ENCODE results near the gene CLMP.
"Not testable (repeated sequence)": the region's sequence is repeated elsewhere in the genome, so short reads cannot be mapped to it uniquely, and the experiment has no call there.

Gene CLMP

DNA sequence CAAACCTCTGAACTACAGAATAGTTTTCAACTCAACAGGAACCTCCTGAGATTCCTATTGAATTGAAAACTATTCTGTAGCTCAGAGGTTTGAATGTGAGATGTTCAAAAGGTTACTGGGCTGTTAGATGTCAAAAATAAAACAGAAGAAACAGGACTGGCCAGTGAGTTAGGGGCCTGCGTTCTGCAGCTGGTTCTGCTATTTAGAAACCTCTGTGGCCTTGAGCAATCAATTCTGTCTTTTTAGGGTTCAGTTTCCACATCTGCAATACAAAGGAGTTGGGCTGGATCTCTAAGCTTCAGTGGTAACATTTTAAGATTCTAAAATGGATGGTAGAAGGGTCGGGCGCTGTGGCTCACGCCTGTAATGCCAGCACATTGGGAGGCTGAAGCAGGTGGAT is 55.8 kb downstream of the CLMP start:
- in situ Hi-C loops (cut with MboI; ENCODE audit: low sequenced_read_pairs), result no loop called here

DNA sequence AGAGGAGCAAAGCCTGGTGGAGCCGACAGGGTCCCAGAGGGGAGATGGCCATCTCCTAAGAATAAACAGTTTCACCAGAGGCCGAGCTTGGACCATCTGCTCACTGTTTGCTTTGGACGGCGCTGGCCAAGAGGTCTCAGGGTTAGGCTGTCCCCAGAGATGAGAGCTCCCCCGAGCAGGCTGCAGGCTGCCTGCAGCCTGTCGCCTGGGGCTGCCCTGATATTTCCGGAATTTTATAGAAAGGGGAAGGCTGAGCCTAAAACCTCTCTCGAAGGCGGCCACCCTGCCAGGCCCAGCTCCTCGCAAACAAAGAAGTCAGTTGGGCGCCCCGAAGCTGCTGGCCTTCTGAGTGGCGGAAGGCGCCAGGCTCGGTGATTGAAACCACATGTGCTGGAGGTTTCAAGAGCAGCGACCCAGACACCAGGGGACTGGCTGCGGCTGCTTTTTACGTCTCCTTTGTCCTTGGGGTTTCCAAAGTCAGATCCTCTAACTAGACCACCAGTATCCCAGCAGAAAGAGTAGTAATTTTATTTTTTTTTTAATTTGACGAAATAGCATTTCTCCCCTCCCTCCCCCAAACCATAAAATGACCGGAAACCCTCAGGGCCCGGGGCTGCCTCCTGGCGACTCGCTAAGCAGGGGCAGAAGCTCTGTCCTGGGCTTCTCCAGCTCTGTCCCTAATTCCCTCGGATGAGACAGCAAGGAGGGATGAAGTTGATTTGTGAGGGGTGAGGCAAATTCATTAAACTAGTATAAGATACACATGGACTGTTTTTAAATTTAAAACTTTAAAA is 57.4 kb downstream of the CLMP start:
- in situ Hi-C loops (cut with MboI; ENCODE audit: low sequenced_read_pairs), result no loop called here

DNA sequence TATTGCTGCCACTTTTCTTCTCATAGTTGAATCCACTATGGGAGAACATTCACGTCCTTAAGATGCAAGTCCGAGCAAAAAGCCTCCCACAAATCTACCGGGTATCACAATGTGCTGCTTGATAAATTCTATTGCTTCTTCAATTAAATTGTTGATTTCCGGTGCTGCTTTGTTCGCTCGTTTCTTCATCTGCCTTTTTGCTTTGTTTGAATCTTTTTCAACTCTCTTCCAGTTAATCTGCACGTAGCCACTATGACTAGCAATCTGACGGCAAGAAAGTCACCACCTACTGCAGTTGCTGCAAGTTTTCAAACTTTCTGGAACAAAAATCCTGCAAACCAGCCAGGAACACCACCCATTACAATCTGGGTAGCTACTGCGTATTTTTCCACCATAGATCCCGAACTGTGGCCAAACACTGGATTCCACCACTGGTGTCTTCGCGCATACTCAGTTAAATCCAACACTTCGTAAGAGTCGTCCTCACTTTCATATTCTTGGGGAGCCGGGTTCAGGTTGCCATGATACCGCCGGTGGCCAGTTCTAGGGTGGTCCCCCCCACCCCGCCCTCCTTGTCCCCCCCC is 59.1 kb downstream of the CLMP start:
- in situ Hi-C loops (cut with MboI; ENCODE audit: low sequenced_read_pairs), result no loop called here

DNA sequence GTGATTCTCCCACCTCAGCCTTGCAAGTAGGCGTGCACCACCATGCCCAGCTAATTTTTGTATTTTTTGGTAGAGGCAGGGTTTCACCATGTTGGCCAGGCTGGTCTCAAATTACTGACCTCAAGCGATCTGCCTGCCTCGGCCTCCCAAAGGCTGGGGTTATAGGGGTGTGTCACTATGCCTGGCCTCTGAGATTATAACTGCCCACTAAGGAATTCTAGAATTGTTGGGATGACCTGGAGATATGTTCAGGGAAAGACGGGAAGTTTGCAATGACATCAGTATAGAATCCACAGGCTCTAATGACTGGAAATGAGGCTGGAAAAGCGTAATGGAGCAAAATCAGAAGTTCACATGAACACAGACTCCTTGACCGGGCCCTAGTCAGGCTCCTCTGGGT is 62.2 kb downstream of the CLMP start:
- in situ Hi-C loops (cut with MboI; ENCODE audit: low sequenced_read_pairs), result no loop called here

DNA sequence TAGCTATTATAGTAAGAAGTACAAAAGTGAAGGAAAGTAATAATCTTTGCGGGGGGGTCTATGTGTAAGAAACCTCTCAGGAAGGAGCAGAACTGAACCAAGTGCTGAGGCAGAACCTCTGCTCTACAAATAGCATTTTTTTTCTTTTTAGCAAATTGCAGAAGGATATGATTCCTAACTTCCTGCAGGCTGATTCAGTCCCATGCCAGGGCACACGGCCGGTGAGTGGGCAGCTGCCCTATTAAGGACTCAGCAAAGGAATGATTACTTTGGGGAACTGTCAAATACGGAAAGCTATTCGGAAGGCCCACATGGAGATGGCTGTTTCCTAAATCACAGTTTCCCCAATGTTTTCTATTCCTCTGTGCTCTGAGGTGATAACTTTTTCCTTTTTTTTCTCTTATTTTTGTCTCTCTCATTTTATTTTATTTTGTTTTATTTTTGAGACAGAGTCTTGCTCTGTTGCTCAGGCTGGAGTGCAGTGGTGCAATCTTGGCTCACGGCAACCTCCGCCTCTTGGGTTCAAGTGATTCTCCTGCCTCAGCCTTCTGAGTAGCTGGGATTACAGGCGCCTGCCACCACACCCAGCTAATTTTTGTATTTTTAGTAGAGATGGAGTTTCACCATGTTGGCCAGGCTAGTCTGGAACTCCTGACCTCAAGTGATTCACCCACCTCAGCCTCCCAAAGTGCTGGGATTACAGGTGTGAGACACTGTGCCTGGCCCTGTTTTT is 62.8 kb downstream of the CLMP start:
- in situ Hi-C loops (cut with MboI; ENCODE audit: low sequenced_read_pairs), result not testable (repeated sequence)

DNA sequence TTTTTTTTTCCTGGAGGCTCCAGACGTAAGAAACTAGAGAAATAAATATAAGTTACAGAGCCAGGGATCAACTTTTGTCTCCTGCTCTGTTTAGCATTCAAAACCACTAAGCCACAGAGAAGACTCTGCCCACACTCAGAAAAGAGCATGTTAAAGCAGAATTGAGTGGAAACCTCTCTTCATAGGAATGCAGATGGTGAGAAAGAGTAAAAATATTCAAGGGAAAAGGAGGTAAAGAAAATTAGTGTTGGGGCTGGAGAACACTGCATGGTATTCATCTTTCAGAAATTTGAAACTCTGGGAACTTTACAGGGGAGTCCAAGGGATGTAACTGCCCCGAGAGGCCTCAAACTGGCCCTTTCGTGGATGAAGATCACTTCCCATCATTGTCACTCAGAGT is 65.1 kb downstream of the CLMP start:
- in situ Hi-C loops (cut with MboI; ENCODE audit: low sequenced_read_pairs), result no loop called here

DNA sequence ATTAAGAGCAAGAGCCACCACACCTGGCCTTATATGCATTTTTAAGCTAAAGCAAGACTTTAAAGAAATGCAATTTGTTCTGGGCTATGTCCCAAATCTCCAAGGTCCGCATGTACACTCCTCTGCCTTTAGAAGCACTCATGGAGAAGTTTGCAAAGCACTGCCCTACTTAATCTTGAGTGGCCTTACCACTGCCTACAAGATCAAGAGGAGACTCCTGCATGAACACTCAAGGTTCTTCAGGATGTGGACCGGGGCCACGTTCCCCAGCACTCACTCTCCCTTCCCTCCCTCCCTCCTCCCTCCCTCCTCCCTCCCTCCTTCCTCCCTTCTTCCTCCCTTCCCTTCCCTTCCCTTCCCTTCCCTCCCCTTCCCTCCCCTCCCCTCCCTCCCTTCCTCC is 69.9 kb downstream of the CLMP start:
- in situ Hi-C loops (cut with MboI; ENCODE audit: low sequenced_read_pairs), result no loop called here

DNA sequence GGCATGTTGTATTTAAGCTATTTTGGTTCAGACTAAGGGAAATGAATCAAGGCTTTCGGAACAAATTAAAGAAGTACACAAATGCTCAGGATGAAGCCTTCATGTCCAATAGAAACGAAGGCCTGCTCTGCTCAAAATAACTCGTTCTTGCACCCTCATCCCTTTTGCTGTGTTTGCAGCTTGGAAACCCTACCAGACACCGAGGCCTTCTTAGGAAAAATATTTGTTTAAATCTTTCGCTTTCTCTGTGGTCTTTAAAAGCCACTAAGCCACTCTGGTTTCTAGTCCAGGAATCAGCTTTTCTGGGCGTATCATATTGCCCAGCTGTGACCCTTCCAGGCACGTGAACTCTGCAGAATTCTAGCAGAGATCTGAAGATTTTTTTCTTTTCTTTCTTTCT is 72.2 kb downstream of the CLMP start:
- in situ Hi-C loops (cut with MboI; ENCODE audit: low sequenced_read_pairs), result no loop called here

DNA sequence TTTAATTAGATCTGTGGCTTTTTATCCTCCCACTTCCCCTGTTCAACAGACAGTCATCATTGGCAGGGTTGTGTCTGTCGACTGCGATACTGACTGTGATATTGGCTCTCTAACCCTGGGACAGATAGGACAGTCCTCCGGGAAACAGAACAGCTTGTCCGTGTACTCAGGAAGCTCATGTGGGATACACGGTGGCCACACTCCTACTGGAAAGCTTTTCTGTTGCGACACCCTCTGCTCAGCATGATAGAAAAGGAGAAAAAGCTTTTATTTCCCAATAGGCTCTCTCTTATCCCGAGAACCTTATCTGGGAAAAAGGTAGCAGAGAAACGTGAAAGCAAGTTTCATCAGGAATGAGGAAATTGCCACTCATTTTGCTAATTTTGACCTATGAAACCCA is 72.7 kb downstream of the CLMP start:
- in situ Hi-C loops (cut with MboI; ENCODE audit: low sequenced_read_pairs), result no loop called here

DNA sequence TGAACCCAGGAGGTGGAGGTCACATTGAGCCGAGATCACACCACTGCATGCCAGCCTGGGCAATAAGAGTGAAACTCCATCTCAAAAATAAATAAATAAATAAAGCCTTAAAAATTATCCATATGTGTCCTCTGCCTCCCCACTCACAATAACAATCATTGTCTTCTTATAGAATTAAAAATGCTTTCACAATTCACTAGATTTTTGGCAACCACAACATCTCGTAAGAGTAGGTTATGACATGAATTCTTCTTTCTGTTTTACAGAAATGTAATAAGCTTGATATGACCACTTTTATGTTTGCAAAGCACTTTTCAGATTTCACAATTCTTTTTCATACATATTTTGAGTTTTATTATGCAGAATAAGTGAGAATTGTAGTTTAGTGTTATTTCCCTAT is 78.6 kb downstream of the CLMP start:
- in situ Hi-C loops (cut with MboI; ENCODE audit: low sequenced_read_pairs), result no loop called here

DNA sequence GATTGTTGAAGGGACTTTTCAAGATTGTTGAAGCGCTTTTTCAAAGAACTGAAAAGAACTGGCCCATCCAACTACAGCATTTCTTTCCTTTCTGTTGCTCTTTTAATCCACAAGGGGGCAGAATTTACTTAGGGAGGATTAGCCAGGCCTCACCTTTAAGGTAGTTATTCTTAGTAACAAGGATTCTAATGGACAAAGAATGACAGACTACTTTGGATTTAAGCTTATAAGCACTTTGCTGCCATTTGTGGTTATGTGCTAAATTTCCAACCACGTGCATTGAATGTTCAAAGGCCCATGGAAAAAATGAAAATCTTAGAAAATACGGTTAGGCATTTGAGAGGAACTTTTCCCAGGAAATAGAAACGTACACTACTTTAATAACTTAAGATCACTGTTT is 83.6 kb downstream of the CLMP start:
- in situ Hi-C loops (cut with MboI; ENCODE audit: low sequenced_read_pairs), result no loop called here

DNA sequence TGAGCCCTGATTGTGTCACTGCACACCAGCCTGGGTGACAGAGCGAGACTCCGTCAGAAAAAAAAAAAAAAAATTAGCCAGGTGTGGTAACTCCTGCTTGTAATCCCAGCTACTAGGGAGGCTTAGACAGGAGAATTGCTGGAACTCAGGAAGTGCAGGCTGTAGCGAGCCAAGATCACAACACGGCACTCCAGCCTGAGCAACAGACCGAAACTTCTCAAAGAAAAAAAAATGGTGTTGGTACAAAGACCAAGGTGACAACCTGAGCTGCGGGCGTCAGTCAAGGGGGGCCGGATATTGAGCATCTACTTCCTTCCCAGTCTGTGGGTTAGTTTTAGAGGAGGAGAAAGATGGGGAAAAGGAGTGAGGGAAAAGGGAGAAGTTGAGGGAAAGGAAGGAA is 84.7 kb downstream of the CLMP start:
- in situ Hi-C loops (cut with MboI; ENCODE audit: low sequenced_read_pairs), result no loop called here

DNA sequence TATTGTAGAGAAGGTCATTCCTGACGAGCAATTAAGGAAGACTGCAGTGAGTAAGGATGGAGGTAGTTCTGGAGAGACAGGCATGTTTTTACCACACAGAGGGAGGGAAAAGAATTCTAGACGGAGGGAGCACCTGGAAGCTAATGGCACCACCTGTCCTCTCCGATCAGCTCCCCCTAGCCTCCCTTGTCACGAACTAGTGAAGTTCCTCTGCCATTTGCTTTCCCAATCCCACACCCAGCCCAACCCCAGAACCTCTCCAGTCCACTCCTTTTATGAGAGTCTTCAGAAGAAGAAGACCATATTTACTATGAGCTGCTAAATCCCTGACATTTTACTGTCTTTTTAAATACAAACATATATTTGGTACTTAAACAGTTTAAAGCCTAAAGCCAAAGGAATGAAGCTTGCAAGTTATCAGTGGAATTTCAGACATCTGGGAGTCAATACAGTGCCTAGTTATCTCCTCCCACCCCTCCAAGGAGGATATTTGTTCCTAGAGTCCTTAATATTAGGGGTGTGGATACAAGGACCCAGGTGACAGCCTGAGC is 87.0 kb downstream of the CLMP start:
- in situ Hi-C loops (cut with MboI; ENCODE audit: low sequenced_read_pairs), result no loop called here

DNA sequence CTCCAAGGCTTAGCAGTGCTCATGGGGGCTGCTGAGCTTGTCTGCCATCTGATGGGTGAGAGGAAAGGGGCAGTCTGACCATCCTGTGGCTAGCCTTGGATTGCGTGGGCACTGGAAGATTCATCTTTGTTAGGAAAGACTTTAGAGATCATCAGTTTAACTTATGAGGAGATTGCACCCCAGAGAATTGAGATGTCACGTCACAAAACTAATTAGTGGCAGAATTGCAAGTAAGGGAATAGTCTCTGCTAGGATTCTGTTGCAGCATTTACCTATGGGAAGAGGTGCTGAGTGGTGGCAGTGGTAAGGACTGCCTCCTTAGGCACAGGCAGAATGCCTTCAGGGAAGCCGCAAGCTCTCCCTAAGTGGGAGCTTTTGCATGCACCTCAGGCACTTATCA is 90.4 kb downstream of the CLMP start:
- in situ Hi-C loops (cut with MboI; ENCODE audit: low sequenced_read_pairs), result no loop called here

DNA sequence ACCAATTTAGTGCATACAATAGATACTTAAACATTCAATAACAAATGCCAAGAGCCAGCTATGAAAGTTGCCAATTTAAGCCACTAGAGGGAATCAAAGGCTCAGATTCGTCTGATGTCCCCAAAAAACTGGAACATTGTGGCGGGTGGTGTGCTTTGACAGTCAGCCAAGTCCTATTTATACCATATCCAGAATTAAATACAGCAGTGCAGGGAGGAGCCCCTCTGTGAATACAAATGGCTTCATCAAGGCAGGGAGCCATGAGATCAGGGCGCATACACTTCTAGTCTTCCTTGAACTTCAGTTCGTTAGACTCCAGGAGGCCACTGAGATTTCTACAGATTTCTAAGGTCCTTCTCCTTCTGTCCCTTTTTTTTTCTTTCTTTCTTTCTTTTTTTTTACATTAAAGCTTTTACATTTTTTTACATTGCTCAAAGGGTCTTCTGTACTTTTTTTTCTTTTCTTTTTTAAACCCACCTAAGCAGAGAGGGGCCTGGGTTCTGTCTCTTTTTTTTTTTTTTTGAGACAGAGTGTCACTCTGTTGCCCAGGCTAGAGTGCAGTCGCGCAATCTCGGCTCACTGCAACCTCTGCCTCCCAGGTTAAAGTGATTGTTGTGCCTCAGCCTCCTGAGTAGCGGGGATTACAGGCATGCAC is 91.6 kb downstream of the CLMP start:
- in situ Hi-C loops (cut with MboI; ENCODE audit: low sequenced_read_pairs), result no loop called here

DNA sequence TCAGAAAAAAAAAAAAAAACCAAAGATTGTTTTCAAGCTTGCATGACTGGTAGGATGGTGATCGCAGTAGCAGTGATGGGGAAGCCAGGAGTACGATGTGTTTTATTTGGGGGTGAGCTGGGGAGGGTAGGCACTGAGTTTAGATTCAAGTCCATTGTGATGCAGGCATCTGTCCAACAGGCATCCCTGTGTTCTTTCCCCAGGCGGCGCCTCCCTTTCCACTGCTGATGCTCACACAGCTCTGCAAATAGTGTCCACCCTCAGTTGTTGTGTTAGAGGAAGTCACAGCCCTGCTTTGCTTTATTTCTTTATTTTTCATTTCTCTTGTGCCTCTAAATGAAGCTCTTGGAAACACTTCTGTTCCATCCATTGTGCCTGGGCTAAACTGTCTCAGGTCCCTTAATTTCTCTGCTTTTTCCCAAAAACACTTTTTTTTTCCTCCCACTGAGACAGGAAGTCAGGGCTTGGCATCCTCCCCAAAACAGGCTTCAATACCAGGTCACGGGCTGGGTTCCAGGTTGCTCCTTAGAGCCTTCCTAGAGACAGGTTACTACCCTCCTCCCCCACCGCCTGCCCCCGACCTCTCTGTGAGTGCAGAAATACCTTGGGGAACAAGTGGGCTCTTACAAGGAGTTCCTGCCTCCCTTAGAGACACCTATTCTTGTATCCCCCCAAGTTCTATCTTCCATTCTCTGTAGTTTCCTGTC is 94.5 kb downstream of the CLMP start:
- in situ Hi-C loops (cut with MboI; ENCODE audit: low sequenced_read_pairs), result no loop called here

DNA sequence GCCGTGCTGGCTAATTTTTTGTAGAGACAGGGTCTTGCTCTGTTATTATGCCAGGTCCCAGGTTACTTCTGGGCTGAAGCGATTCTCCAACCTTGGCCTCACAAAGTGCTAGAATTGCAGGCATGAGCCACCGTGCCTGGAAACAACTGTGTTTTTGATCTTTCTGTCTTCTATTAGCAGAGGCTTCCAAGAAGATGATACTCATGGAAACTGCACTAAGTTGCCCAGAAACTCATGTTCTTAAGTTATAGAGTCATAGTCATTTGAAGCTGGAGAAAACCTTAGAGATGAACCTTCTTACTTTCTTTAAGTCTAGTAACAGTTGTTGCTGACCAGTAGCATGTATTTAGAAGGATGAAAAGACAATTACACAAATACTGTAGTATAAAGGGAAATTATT is 96.1 kb downstream of the CLMP start:
- in situ Hi-C loops (cut with MboI; ENCODE audit: low sequenced_read_pairs), result no loop called here

DNA sequence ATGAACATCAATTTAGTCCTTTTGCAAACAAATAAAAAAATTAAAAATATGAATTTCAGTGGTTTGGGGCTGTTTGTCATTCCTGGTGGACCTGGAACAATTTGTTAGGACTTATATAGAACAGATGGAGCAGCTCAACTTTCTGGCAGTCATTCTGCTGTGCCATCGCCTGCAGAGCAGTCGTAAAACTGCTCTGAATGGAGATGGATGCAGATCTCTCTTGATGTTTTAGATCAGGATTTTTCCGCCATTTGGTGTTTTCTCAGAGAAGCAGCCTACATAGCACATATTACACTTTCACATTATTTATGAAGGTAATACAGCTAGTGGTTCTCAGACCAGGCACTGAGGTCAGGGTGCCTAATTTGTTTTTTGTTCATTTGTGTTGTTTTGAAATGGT is 101.3 kb downstream of the CLMP start:
- in situ Hi-C loops (cut with MboI; ENCODE audit: low sequenced_read_pairs), result no loop called here

DNA sequence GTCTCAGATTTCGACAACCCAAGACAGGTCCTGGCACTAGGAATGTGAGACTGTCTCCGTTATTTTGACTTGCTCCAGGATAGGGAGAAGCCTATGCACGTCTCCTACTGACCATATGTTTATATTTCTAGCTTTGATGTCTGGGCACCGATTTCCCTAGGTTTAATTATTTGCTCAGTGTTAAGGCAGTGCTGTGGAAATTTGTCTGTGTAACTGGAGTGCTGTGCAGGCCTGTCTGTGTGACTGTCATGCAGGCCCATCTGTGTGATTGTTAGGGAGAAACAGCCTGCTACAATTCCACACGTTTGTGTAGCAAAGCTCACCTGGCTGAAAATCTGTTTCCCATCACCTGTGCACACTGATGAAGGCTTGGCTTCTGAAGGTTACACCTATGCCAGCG is 103.5 kb downstream of the CLMP start:
- in situ Hi-C loops (cut with MboI; ENCODE audit: low sequenced_read_pairs), result no loop called here

DNA sequence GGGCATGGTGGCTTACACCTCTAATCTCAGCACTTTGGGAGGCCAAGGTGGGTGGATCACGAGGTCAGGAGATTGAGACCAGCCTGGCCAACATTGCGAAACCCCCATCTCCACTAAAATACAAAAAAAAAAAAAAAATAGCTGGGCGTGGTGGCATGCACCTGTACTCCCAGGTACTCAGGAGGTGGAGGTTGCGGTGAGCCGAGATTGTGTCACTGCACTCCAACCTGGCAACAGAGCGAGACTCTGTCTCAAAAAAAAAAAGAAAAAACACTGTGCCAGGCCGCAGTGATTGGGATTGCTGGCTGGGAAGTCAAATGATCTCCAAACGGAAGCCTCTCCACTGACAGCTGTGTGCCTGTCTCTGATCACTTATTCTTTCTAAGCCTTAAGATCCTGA is 104.9 kb downstream of the CLMP start:
- in situ Hi-C loops (cut with MboI; ENCODE audit: low sequenced_read_pairs), result not testable (repeated sequence)

DNA sequence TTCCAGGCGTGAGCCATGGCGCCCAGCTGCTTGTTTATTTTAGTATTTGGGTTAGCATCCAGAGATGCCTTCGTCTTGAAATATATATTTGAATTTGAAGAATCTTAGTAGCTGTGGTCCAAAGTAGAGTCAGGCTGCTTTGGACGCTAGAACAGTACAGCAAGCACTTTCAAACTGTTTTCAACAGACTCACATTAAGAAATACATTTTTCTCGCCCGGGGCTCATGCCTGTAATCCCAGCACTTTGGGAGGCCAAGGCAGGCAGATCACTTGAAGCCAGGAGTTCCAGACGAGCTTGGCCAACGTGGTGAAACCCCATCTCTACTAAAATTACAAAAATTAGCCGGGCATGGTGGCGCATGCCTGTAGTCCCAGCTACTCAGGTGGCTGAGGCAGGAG is 106.2 kb downstream of the CLMP start:
- in situ Hi-C loops (cut with MboI; ENCODE audit: low sequenced_read_pairs), result not testable (repeated sequence)

Data from hTERT RPE-1 (cell line).